HK-2 (cell line): ENCODE results near the gene SPOCD1.
"Not testable (repeated sequence)": the region's sequence is repeated elsewhere in the genome, so short reads cannot be mapped to it uniquely, and the experiment has no call there.

Experiments used
- DNase-seq: peaks from one replicate; pipeline ENCODE4 v3.0.0-alpha.2; 2018; ENCODE audit not compliant: unreplicated experiment

Gene SPOCD1

GRCh38 chr1:31828926-31829690 is 13.3 kb upstream of the SPOCD1 start:
- DNase-seq, result no peak

- DNase-seq, result no peak
Measured at GRCh38 chr1:31828341-31828740, 12.5 kb upstream of the SPOCD1 start.

GRCh38 chr1:31823780-31824179 is 8.0 kb upstream of the SPOCD1 start:
- no peak for DNase-seq

GRCh38 chr1:31822766-31823165 is 6.9 kb upstream of the SPOCD1 start:
- DNase-seq, result no peak

- not testable (repeated sequence) for DNase-seq
Measured at GRCh38 chr1:31820196-31820595, 4.4 kb upstream of the SPOCD1 start.

GRCh38 chr1:31818206-31818605 is 2.4 kb upstream of the SPOCD1 start:
- DNase-seq, result no peak

GRCh38 chr1:31816947-31817346 is 1.1 kb upstream of the SPOCD1 start:
- DNase-seq, result not testable (repeated sequence)

- not testable (repeated sequence) for DNase-seq
Measured at GRCh38 chr1:31816501-31816900, 679 bp upstream of the SPOCD1 start.

GRCh38 chr1:31815307-31815645 is 546 bp downstream of the SPOCD1 start:
- DNase-seq, result no peak

- no peak for DNase-seq
Measured at GRCh38 chr1:31814631-31815306, 1.1 kb downstream of the SPOCD1 start.

- DNase-seq, result no peak
Measured at GRCh38 chr1:31814041-31814511, 1.7 kb downstream of the SPOCD1 start.

GRCh38 chr1:31812158-31812829 is 3.5 kb downstream of the SPOCD1 start:
- no peak for DNase-seq

GRCh38 chr1:31811605-31812004 is 4.2 kb downstream of the SPOCD1 start:
- DNase-seq, result no peak

GRCh38 chr1:31809698-31810097 is 6.1 kb downstream of the SPOCD1 start:
- no peak for DNase-seq

- no peak for DNase-seq
Measured at GRCh38 chr1:31807273-31808048, 8.4 kb downstream of the SPOCD1 start.

- DNase-seq, result no peak
Measured at GRCh38 chr1:31805318-31805717, 10.5 kb downstream of the SPOCD1 start.

- no peak for DNase-seq
Measured at GRCh38 chr1:31804098-31804497, 11.7 kb downstream of the SPOCD1 start.

- DNase-seq, result no peak
Measured at GRCh38 chr1:31803610-31804009, 12.2 kb downstream of the SPOCD1 start.

GRCh38 chr1:31802190-31803150 is 13.4 kb downstream of the SPOCD1 start:
- no peak for DNase-seq

GRCh38 chr1:31801458-31801857 is 14.4 kb downstream of the SPOCD1 start:
- DNase-seq, result no peak

GRCh38 chr1:31800674-31800967 is 15.2 kb downstream of the SPOCD1 start:
- DNase-seq, result no peak
